WTC11 (cell line): ENCODE measurements around the gene UBE3C.

Experiments
- AFF4 ChIP-seq: sonication (generic); formaldehyde crosslinking; IDR thresholded peaks from 2 replicates; pipeline ENCODE4 v1.8.1; 2023; ENCODE audit warnings: mild to moderate bottlenecking, missing genetic modification reagents, borderline replicate concordance
- ATF3 ChIP-seq: sonication (generic); formaldehyde crosslinking; conservative IDR thresholded peaks from 2 replicates; pipeline ENCODE4 v1.8.1; 2022; ENCODE audit warnings: mild to moderate bottlenecking, missing genetic modification reagents
- CREB1 ChIP-seq: sonication (generic); formaldehyde crosslinking; IDR thresholded peaks from 2 replicates; pipeline ENCODE4 v1.8.0; 2023; ENCODE audit warnings: mild to moderate bottlenecking, missing genetic modification reagents
- CTCF ChIP-seq: fragments of 200-600 bp; IDR thresholded peaks from 2 replicates; pipeline ENCODE4 v1.8.0; 2022; ENCODE audit warnings: antibody characterized with exemption
- EMX1 ChIP-seq: fragments of 250-450 bp; sonication (Bioruptor Pico); IDR thresholded peaks from 2 replicates; pipeline ENCODE4 v1.8.0; 2021; ENCODE audit warnings: mild to moderate bottlenecking
- FOXJ3 ChIP-seq: sonication (generic); formaldehyde crosslinking; IDR thresholded peaks from 2 replicates; pipeline ENCODE4 v1.9.0; 2021; ENCODE audit warnings: missing genetic modification reagents, mild to moderate bottlenecking, borderline replicate concordance
- GABPB1 ChIP-seq: sonication (generic); formaldehyde crosslinking; IDR thresholded peaks from 2 replicates; pipeline ENCODE4 v1.8.1; 2023; ENCODE audit warnings: mild to moderate bottlenecking, missing genetic modification reagents
- IRF2 ChIP-seq: sonication (generic); formaldehyde crosslinking; IDR thresholded peaks from 2 replicates; pipeline ENCODE4 v1.8.0; 2022; ENCODE audit warnings: low read depth, missing genetic modification reagents, borderline replicate concordance
- MAX ChIP-seq: sonication (generic); formaldehyde crosslinking; IDR thresholded peaks from 2 replicates; pipeline ENCODE4 v1.8.0; 2022; ENCODE audit warnings: mild to moderate bottlenecking, missing genetic modification reagents
- NR2C2 ChIP-seq: sonication (generic); formaldehyde crosslinking; IDR thresholded peaks from 2 replicates; pipeline ENCODE4 v1.8.0; 2022; ENCODE audit warnings: mild to moderate bottlenecking, missing genetic modification reagents
- RELA ChIP-seq: sonication (generic); formaldehyde crosslinking; IDR thresholded peaks from 2 replicates; pipeline ENCODE4 v1.8.1; 2022; ENCODE audit warnings: missing genetic modification reagents, mild to moderate bottlenecking, borderline replicate concordance
- STAT6 ChIP-seq: sonication (generic); formaldehyde crosslinking; conservative IDR thresholded peaks from 2 replicates; pipeline ENCODE4 v1.8.1; 2023; ENCODE audit warnings: mild to moderate bottlenecking, low read depth, missing genetic modification reagents, moderate library complexity
- ZNF416 ChIP-seq: fragments of 250-450 bp; sonication (Bioruptor Pico); IDR thresholded peaks from 2 replicates; pipeline ENCODE4 v1.9.0; 2021; ENCODE audit warnings: mild to moderate bottlenecking, inconsistent platforms
- ZSCAN18 ChIP-seq: fragments of 250-450 bp; sonication (Bioruptor Pico); IDR thresholded peaks from 2 replicates; pipeline ENCODE4 v2.1.2; 2022; ENCODE audit warnings: mild to moderate bottlenecking, moderate library complexity

- TF ChIP-seq CTCF: no peak
- no peak for TF ChIP-seq NR2C2 (CRISPR knock-in tag)
- no peak for TF ChIP-seq STAT6
- TF ChIP-seq ZSCAN18 (CRISPR knock-in tag): no peak
- no peak for TF ChIP-seq CREB1
- no peak for TF ChIP-seq FOXJ3 (CRISPR knock-in tag)
- no peak for TF ChIP-seq MAX (CRISPR knock-in tag)
- TF ChIP-seq AFF4 (CRISPR knock-in tag): no peak
- TF ChIP-seq EMX1 (CRISPR knock-in tag): no peak
- no peak for TF ChIP-seq ZNF416 (CRISPR knock-in tag)
- no peak for TF ChIP-seq GABPB1 (CRISPR knock-in tag)
- TF ChIP-seq RELA (CRISPR knock-in tag): no peak
- no peak for TF ChIP-seq IRF2
- TF ChIP-seq ATF3 (CRISPR knock-in tag): no peak
Observed at GRCh38 chr7:157132796-157133195, 5.9 kb upstream of the UBE3C start.
